H1 (cell line): ENCODE data around the gene CMKLR1. TPM values are rescaled to one million over a fixed set of nuclear protein-coding genes. Genes with fewer than 3 reads are reported as not detected.

Experiments
- CTCF ChIA-PET: fragments of 300-600 bp; sonication (Branson Sonifier 250); formaldehyde crosslinking; loops from one replicate; lab custom pipeline; 2021; ENCODE audit not compliant: partially characterized antibody; lab: Charles Lee
- POLR2A ChIA-PET: fragments of 300-600 bp; sonication (Branson Sonifier 250); formaldehyde crosslinking; loops from one replicate; lab custom pipeline; 2021; ENCODE audit warnings: inconsistent platforms; ENCODE audit not compliant: partially characterized antibody; lab: Charles Lee
- DNase-seq, 2 experiments: peaks; one replicate each; pipeline versions ENCODE4 v3.0.0 to v3.0.0-alpha.2; 2010 to 2022; ENCODE audit warnings: low spot score in 2 of 2, low read depth in 1 of 2, mixed read lengths in 1 of 2
- FAIRE-seq: peaks from 2 replicates; lab custom pipeline; 2011; peaks lifted over from hg19 to GRCh38; lab: Jason Lieb, UNC
- H2AFZ ChIP-seq: 2 replicates; pipeline ENCODE4 v1.8.1; 2012; ENCODE audit warnings: low read length, inconsistent platforms
- H2AK5ac ChIP-seq: 2 replicates; pipeline ENCODE4 v1.6.1; 2013; ENCODE audit warnings: low read depth, low read length
- H2BK120ac ChIP-seq: replicated peaks from 2 replicates; pipeline ENCODE3; 2013; ENCODE audit warnings: low read depth, low read length, inconsistent platforms
- H2BK12ac ChIP-seq: 2 replicates; pipeline ENCODE4 v1.6.1; 2013; ENCODE audit warnings: low read depth, low read length
- H2BK15ac ChIP-seq: 2 replicates; pipeline ENCODE4 v1.6.1; 2013; ENCODE audit warnings: low read length
- H2BK20ac ChIP-seq: 2 replicates; pipeline ENCODE4 v1.6.1; 2013; ENCODE audit warnings: low read length
- H2BK5ac ChIP-seq: 2 replicates; pipeline ENCODE4 v1.6.1; 2013; ENCODE audit warnings: low read depth, low read length
- H3K14ac ChIP-seq: 2 replicates; pipeline ENCODE4 v1.6.1; 2013; ENCODE audit warnings: inconsistent platforms; ENCODE audit not compliant: insufficient read length
- H3K18ac ChIP-seq: 2 replicates; pipeline ENCODE4 v1.6.1; 2013; ENCODE audit warnings: low read length; ENCODE audit errors: extremely low read depth
- H3K23ac ChIP-seq: 2 replicates; pipeline ENCODE4 v1.6.1; 2013; ENCODE audit warnings: inconsistent platforms; ENCODE audit not compliant: insufficient read length
- H3K23me2 ChIP-seq: 2 replicates; pipeline ENCODE4 v1.6.1; 2013; ENCODE audit warnings: low read depth, low read length
- H3K27ac ChIP-seq: 2 replicates; pipeline ENCODE4 v1.6.1; 2011; ENCODE audit warnings: low read depth, low read length, inconsistent platforms
- H3K27me3 ChIP-seq, 4 experiments: replicated peaks in 1 of 4; 1 replicate in 1 of 4; 2 replicates in 3 of 4; pipeline versions ENCODE4 v1.6.1 to v1.8.1; 2011 to 2013; ENCODE audit warnings: low read length in 3 of 4, mild to moderate bottlenecking in 3 of 4, inconsistent platforms in 2 of 4, mixed read lengths in 2 of 4, moderate library complexity in 1 of 4; ENCODE audit not compliant: control insufficient read depth in 3 of 4, insufficient read depth in 3 of 4; ENCODE audit errors: extremely low read depth in 1 of 4
- H3K36me3 ChIP-seq, 4 experiments: 2 replicates each; pipeline versions ENCODE4 v1.6.1 to v1.8.1; 2011 to 2013; ENCODE audit warnings: mild to moderate bottlenecking in 4 of 4, low read length in 3 of 4, moderate library complexity in 2 of 4, control low read depth in 1 of 4, inconsistent platforms in 1 of 4; ENCODE audit not compliant: insufficient read depth in 4 of 4, control insufficient read depth in 2 of 4
- H3K4ac ChIP-seq: replicated peaks from 2 replicates; pipeline ENCODE3; 2013; ENCODE audit warnings: low read length, low read depth, mixed read lengths, inconsistent platforms; ENCODE audit not compliant: insufficient read length
- H3K4me1 ChIP-seq, 4 experiments: replicated peaks in 1 of 4; 1 replicate in 1 of 4; 2 replicates in 3 of 4; pipeline versions ENCODE4 v1.6.1 to v1.8.1; 2011 to 2013; ENCODE audit warnings: low read length in 3 of 4, inconsistent platforms in 2 of 4, mixed read lengths in 1 of 4; ENCODE audit not compliant: insufficient read depth in 4 of 4, control insufficient read depth in 3 of 4
- H3K4me2 ChIP-seq, 2 experiments: 2 replicates each; pipeline versions ENCODE4 v1.6.1 to v1.8.1; 2011 to 2013; ENCODE audit warnings: low read depth in 2 of 2, low read length in 2 of 2, control low read depth in 1 of 2, inconsistent platforms in 1 of 2, mild to moderate bottlenecking in 1 of 2; ENCODE audit not compliant: insufficient read depth in 1 of 2
- H3K4me3 ChIP-seq, 4 experiments: fragments of 200-600, 300-600 bp in 1 of 4; sonication (generic), shearing (Covaris generic), sonication (Bioruptor Twin) in 1 of 4; 2 replicates each; pipeline versions ENCODE4 v1.5.1 to v1.8.1; 2011 to 2016; ENCODE audit warnings: low read length in 4 of 4, low read depth in 3 of 4, control low read depth in 2 of 4, inconsistent platforms in 2 of 4, mild to moderate bottlenecking in 2 of 4, mixed read lengths in 1 of 4, moderate library complexity in 1 of 4; ENCODE audit not compliant: insufficient read depth in 2 of 4; ENCODE audit errors: extremely low read depth in 1 of 4
- H3K56ac ChIP-seq: replicated peaks from 2 replicates; pipeline ENCODE3; 2013; ENCODE audit warnings: low read depth, mild to moderate bottlenecking, mixed read lengths, low read length, inconsistent platforms; ENCODE audit not compliant: insufficient read length
- H3K79me1 ChIP-seq: 2 replicates; pipeline ENCODE4 v1.6.1; 2013; ENCODE audit warnings: low read depth, low read length, control low read depth
- H3K79me2 ChIP-seq, 2 experiments: 2 replicates each; pipeline versions ENCODE4 v1.6.1 to v1.8.1; 2012 to 2013; ENCODE audit warnings: low read length in 2 of 2, mild to moderate bottlenecking in 2 of 2, inconsistent platforms in 1 of 2; ENCODE audit not compliant: insufficient read depth in 2 of 2, control insufficient read depth in 1 of 2
- H3K9ac ChIP-seq, 4 experiments: replicated peaks in 1 of 4; 1 replicate in 1 of 4; 2 replicates in 3 of 4; pipeline versions ENCODE4 v1.6.1 to v1.8.1; 2011 to 2013; ENCODE audit warnings: low read depth in 3 of 4, low read length in 3 of 4, control low read depth in 2 of 4, mild to moderate bottlenecking in 2 of 4, moderate library complexity in 2 of 4, inconsistent platforms in 1 of 4; ENCODE audit errors: extremely low read depth in 1 of 4
- H3K9me3 ChIP-seq, 2 experiments: 2 replicates each; pipeline versions ENCODE4 v1.6.1 to v1.8.1; 2012 to 2013; ENCODE audit warnings: mild to moderate bottlenecking in 2 of 2, moderate library complexity in 2 of 2, control low read depth in 1 of 2, inconsistent platforms in 1 of 2, low read depth in 1 of 2, low read length in 1 of 2, mixed read lengths in 1 of 2; ENCODE audit not compliant: insufficient read depth in 2 of 2
- H4K20me1 ChIP-seq, 2 experiments: replicated peaks in 1 of 2; 2 replicates each; pipeline versions ENCODE3 to v1.8.1; 2011 to 2013; ENCODE audit warnings: inconsistent platforms in 2 of 2, low read length in 2 of 2, mild to moderate bottlenecking in 1 of 2; ENCODE audit not compliant: insufficient read depth in 2 of 2, control insufficient read depth in 1 of 2
- H4K5ac ChIP-seq: 2 replicates; pipeline ENCODE4 v1.6.1; 2013; ENCODE audit warnings: low read length, low read depth, mixed read lengths, inconsistent platforms; ENCODE audit not compliant: insufficient read length
- H4K8ac ChIP-seq: 2 replicates; pipeline ENCODE4 v1.8.0; 2013; ENCODE audit warnings: mild to moderate bottlenecking, moderate library complexity, low read length, inconsistent platforms; ENCODE audit not compliant: insufficient read depth; ENCODE audit errors: extremely low read depth
- H4K91ac ChIP-seq: replicated peaks from 2 replicates; pipeline ENCODE3; 2013; ENCODE audit warnings: low read length, mixed read lengths, inconsistent platforms; ENCODE audit not compliant: insufficient read length
- CBX5 ChIP-seq: fragments of 300-800, 300-1000 bp; sonication (generic); IDR thresholded peaks from 2 replicates; pipeline ENCODE4 v1.7.1; 2016; ENCODE audit warnings: antibody characterized with exemption, low read length, low read depth
- CEBPB ChIP-seq: IDR thresholded peaks from 2 replicates; pipeline ENCODE4 v1.6.1; 2012; ENCODE audit warnings: low read depth, low read length
- CHD2 ChIP-seq: IDR thresholded peaks from 2 replicates; pipeline ENCODE4 v1.6.1; 2012; ENCODE audit warnings: low read length, improper control_type of control experiment
- CTBP2 ChIP-seq: IDR thresholded peaks from 2 replicates; pipeline ENCODE4 v1.7.0; 2011; ENCODE audit warnings: borderline replicate concordance, mild to moderate bottlenecking, moderate library complexity, mixed read lengths, low read length; ENCODE audit not compliant: insufficient read depth, insufficient read length
- GABPA ChIP-seq: IDR thresholded peaks from 2 replicates; pipeline ENCODE4 v1.6.1; 2011; ENCODE audit warnings: mild to moderate bottlenecking, low read length, moderate library complexity, borderline replicate concordance; ENCODE audit not compliant: insufficient read depth
- HDAC2 ChIP-seq, 2 experiments: fragments of 300-600 bp in 1 of 2; sonication (generic) in 1 of 2; IDR thresholded peaks; 2 replicates each; pipeline ENCODE4 v1.6.1; 2011 to 2012; ENCODE audit warnings: low read depth in 2 of 2, low read length in 2 of 2, mild to moderate bottlenecking in 2 of 2, moderate library complexity in 2 of 2, borderline replicate concordance in 1 of 2, inconsistent platforms in 1 of 2
- JUND ChIP-seq: IDR thresholded peaks from 2 replicates; pipeline ENCODE4 v1.6.1; 2011; ENCODE audit warnings: mild to moderate bottlenecking, improper control_type of control experiment, low read length
- NRF1 ChIP-seq: IDR thresholded peaks from 2 replicates; pipeline ENCODE4 v1.6.1; 2011; ENCODE audit warnings: mild to moderate bottlenecking, low read depth, low read length, improper control_type of control experiment
- POLR2AphosphoS5 ChIP-seq: IDR thresholded peaks from 2 replicates; pipeline ENCODE4 v1.6.1; 2011; ENCODE audit warnings: low read depth, low read length
- SIN3A ChIP-seq, 2 experiments: IDR thresholded peaks in 1 of 2; conservative IDR thresholded peaks in 1 of 2; 2 replicates each; pipeline ENCODE4 v1.6.1; 2011 to 2012; ENCODE audit warnings: low read length in 2 of 2, improper control_type of control experiment in 1 of 2, low read depth in 1 of 2, mild to moderate bottlenecking in 1 of 2
- SIRT6 ChIP-seq: IDR thresholded peaks from one replicate; pipeline ENCODE4 v1.7.1; 2012; ENCODE audit warnings: low read length, inconsistent platforms
- SP4 ChIP-seq: IDR thresholded peaks from 2 replicates; pipeline ENCODE4 v1.6.1; 2012; ENCODE audit warnings: low read length, inconsistent platforms
- TAF7 ChIP-seq: optimal IDR thresholded peaks from 2 replicates; pipeline ENCODE3; 2011; ENCODE audit warnings: low read depth, mild to moderate bottlenecking, inconsistent platforms, low read length, moderate library complexity, borderline replicate concordance
- WGBS, 2 experiments: shearing (Covaris generic) in 1 of 2; methylation state at CpG; one replicate each; pipeline versions ENCODE4 v1.1.6 to v1.1.7; 2013 to 2015; ENCODE audit warnings: low lambda C conversion rate in 2 of 2, mixed read lengths in 2 of 2, inconsistent platforms in 1 of 2, low coverage in 1 of 2, missing lambda C conversion rate in 1 of 2; ENCODE audit not compliant: insufficient replicate concordance in 2 of 2, insufficient coverage in 1 of 2, insufficient read length in 1 of 2; ENCODE audit errors: extremely low coverage in 1 of 2, missing lambda C conversion rate in 1 of 2; 5-methylcytosine and 5-hydroxymethylcytosine counted together
- polyA plus RNA-seq, 7 experiments: library from polyadenylated mRNA; depleted of rRNA in 3 of 7; stranded (reverse) in 5 of 7; unstranded in 2 of 7; fragments of >200 nt in 5 of 7; fragments of 200-250 nt in 2 of 7; gene quantifications; 1 replicate in 5 of 7; 2 replicates in 1 of 7; 4 replicates in 1 of 7; pipeline versions ENCODE4 v1.2.1 to v1.2.3, GENCODE V29; 2011 to 2013; ENCODE audit warnings: missing spikeins in 2 of 7, mixed read lengths in 2 of 7
- total RNA-seq: library from RNA; stranded (reverse); fragmentation: NEBNext Ultra II Directional; extraction: Animal tissue kit (Norgen Biotek cat#: 25700); gene quantifications from 2 replicates; pipeline ENCODE4 v1.2.1, GENCODE V29; 2021
- TF ChIP-seq, protein P1 (sequence below): IDR thresholded peaks from 2 replicates; pipeline ENCODE4 v1.6.1; 2012; ENCODE audit warnings: inconsistent platforms

CMKLR1 gene
- total and polyA plus RNA-seq, 2 of the 8 experiments (the other 6 are each of a cell fraction or from before 2014, with no cell fraction given) = 2.1 to 2.8 TPM

DNA sequence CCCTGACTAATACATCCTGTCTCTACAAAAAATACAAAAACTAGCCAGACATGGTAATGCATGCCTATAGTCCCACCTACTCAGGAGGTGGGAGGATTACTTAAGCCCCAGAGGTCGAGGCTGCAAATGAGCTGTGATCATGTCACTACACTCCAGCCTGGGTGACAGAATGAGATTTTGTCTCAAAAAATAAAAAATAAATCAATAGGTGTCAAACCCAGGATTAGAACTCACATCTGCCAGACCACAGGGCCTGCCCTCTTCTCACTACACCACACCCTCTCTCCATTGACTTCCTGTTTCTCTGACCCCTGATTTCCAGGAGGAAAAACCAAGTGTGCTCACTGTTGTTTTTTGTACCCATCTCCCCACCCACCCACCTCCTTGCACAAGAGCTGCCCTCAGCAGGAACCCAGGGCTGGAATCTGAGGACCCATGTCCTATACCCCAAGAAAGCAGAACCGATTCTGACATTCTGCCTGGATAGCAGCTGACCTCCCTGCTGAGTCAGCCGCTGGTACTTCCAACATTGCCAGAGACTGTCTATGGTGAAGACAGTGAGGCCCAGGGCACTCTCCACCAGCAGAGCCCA lies 6.2 kb downstream of the CMKLR1 start:
- ChIA-PET CTCF (interaction anchor here (1.1 to 1.4 kb wide), 2 partner anchors 9 to 131 kb away, joined by 3 to 4 read pairs; no protein-coding TSS in a partner anchor), POLR2A (no interaction called here)
- Histone ChIP-seq H3K56ac (no peak overlapping the region), H2AK5ac (no peak overlapping the region), H2BK20ac (no peak overlapping the region), H4K91ac (no peak overlapping the region), H4K5ac (no peak overlapping the region), H3K79me2 (no peaks in the 10 kb centered on the region), H3K27ac (no peak overlapping the region), H2BK12ac (no peak overlapping the region), H3K4me3 (no peak overlapping the region), H3K9me3 (no peaks in the 10 kb centered on the region), H3K9ac (no peak overlapping the region), H2BK120ac (no peak overlapping the region), H4K8ac (no peak overlapping the region), H3K4me2 (no peak overlapping the region), H2BK15ac (no peak overlapping the region), H2BK5ac (no peak overlapping the region), H4K20me1 (no peaks in the 10 kb centered on the region), H3K4ac (no peak overlapping the region), H3K23me2 (no peaks in the 10 kb centered on the region), H3K4me1 (no peaks in the 10 kb centered on the region), H3K23ac (no peak overlapping the region), H3K14ac (no peak overlapping the region), H3K79me1 (no peaks in the 10 kb centered on the region; the same call in 1 of the 2 replicates), H3K18ac (no peak overlapping the region), H3K36me3 (no peaks in the 10 kb centered on the region), H2AFZ (no peak overlapping the region), H3K27me3 (no peaks in the 10 kb centered on the region)
- WGBS, 2 experiments = 93% methylated on average over 3 of the region's 3 CpGs; no CpG with 5 or more reads in 1 of the 2 experiments
- FAIRE-seq (no peak), DNase-seq (no peak)
- TF ChIP-seq CHD2 (no peak), SIRT6 (no peak), CBX5 (no peak), NRF1 (no peak), GABPA (no peak), HDAC2 (IDR thresholded peaks at IDR 0.05; ENCODE audit: borderline replicate concordance in 1 of 2, low read depth in 2 of 2, low read length in 2 of 2) (no peak), POLR2AphosphoS5 (no peak), TAF7 (no peak), CTBP2 (no peak), SP4 (no peak), CEBPB (no peak), JUND (no peak), SIN3A (conservative IDR thresholded peaks at IDR 0.05 in 1 of 2, IDR thresholded peaks at IDR 0.05 in 1 of 2; ENCODE audit: low read depth in 1 of 2, low read length in 2 of 2) (no peak)
- TF ChIP-seq, protein P1, sequence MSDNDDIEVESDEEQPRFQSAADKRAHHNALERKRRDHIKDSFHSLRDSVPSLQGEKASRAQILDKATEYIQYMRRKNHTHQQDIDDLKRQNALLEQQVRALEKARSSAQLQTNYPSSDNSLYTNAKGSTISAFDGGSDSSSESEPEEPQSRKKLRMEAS = no peak
